ENCODE results near the gene PTPRCAP. TPM values are rescaled to one million over a fixed set of nuclear protein-coding genes. Genes with fewer than 3 reads are reported as not detected.
"Not testable (repeated sequence)": the region's sequence is repeated elsewhere in the genome, so short reads cannot be mapped to it uniquely, and the experiment has no call there.

PTPRCAP gene
- total and polyA plus RNA-seq, 9 of the 15 experiments (the other 6 are each of a cell fraction or from before 2014, with no cell fraction given): 0.22 to 2.0 (median 1.1) TPM; not detected in 4

DNA sequence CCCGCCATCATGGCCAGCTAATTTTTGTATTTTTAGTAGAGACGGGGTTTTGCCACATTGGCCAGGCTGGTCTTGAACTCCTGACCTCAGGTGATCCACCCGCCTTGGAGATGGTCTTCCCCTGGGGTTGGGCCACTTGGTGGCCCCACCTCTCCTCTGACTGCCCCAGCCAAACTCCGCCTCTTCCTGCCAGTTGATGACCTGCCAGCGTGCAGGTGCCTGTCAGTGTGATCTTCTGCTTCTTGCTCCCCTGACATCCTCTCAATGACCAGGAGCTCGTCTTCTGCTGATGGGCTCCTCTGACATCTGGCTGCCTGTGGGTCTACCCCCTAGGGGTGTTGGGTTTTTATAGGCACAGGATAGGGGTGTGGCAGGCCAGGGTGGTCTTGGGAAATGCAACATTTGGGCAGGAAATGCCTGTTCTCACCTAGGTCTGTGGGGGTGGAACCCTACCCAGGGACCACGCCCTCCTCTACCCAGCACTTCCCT, 48.4 kb upstream of the PTPRCAP start:
- POLR2A ChIA-PET; intact Hi-C loops (cut with micrococcal nuclease); H2AFZ ChIP-seq (ENCODE audit: low read depth, low read length); CTCF ChIA-PET (ENCODE audit: low intra/inter-chr PET ratio); H3K9me3 ChIP-seq (replicated peaks; ENCODE audit: control insufficient read depth, insufficient read depth, low read depth, low read length); H3K27ac ChIP-seq (ENCODE audit: extremely low read depth, low read depth, low read length); H3K9me1 ChIP-seq (ENCODE audit: control insufficient read depth, insufficient read depth, low read length); in situ Hi-C loops (cut with MboI); H3K4me3 ChIP-seq; H4K20me1 ChIP-seq (replicated peaks; ENCODE audit: control insufficient read depth, insufficient read depth, low read length); H3K4me2 ChIP-seq (ENCODE audit: insufficient read depth, low read length); BruUV-seq (replicated peaks); H3K27me3 ChIP-seq (ENCODE audit: control insufficient read depth in 2 of 2, insufficient read depth in 2 of 2, low read length in 2 of 2): not testable (repeated sequence)
- Histone ChIP-seq H3K36me3 (ENCODE audit: control insufficient read depth, insufficient read depth, low read length) (peaks cover 36% of the 10 kb centered on the region; the same call in 1 of the 3 replicates), H3K4me1 (replicated peaks in 1 of 2; ENCODE audit: control insufficient read depth in 2 of 2, insufficient read depth in 2 of 2, low read length in 2 of 2) (peaks cover 28 to 75% of the 10 kb centered on the region in 2 experiments), H3K79me2 (ENCODE audit: control insufficient read depth, insufficient read depth, low read length) (peaks cover 34% of the 10 kb centered on the region), H3K9ac (ENCODE audit: insufficient read depth in 1 of 2, low read depth in 2 of 2, low read length in 2 of 2) (peak overlapping the region in 1 of 2 experiments; percentile 32; a peak in 1 of 4 replicates)
- FAIRE-seq (peak; percentile 71), DNase-seq (ENCODE audit: extremely low read depth in 1 of 4, low spot score in 3 of 4) (peak; percentile 42 to 69 (median 60)), ATAC-seq (peak; percentile 18; the same call in 1 of the 3 replicates)
- TF ChIP-seq, protein P1, sequence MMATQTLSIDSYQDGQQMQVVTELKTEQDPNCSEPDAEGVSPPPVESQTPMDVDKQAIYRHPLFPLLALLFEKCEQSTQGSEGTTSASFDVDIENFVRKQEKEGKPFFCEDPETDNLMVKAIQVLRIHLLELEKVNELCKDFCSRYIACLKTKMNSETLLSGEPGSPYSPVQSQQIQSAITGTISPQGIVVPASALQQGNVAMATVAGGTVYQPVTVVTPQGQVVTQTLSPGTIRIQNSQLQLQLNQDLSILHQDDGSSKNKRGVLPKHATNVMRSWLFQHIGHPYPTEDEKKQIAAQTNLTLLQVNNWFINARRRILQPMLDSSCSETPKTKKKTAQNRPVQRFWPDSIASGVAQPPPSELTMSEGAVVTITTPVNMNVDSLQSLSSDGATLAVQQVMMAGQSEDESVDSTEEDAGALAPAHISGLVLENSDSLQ (IDR thresholded peaks at IDR 0.05): peak; percentile 82
- TF ChIP-seq, protein P2, sequence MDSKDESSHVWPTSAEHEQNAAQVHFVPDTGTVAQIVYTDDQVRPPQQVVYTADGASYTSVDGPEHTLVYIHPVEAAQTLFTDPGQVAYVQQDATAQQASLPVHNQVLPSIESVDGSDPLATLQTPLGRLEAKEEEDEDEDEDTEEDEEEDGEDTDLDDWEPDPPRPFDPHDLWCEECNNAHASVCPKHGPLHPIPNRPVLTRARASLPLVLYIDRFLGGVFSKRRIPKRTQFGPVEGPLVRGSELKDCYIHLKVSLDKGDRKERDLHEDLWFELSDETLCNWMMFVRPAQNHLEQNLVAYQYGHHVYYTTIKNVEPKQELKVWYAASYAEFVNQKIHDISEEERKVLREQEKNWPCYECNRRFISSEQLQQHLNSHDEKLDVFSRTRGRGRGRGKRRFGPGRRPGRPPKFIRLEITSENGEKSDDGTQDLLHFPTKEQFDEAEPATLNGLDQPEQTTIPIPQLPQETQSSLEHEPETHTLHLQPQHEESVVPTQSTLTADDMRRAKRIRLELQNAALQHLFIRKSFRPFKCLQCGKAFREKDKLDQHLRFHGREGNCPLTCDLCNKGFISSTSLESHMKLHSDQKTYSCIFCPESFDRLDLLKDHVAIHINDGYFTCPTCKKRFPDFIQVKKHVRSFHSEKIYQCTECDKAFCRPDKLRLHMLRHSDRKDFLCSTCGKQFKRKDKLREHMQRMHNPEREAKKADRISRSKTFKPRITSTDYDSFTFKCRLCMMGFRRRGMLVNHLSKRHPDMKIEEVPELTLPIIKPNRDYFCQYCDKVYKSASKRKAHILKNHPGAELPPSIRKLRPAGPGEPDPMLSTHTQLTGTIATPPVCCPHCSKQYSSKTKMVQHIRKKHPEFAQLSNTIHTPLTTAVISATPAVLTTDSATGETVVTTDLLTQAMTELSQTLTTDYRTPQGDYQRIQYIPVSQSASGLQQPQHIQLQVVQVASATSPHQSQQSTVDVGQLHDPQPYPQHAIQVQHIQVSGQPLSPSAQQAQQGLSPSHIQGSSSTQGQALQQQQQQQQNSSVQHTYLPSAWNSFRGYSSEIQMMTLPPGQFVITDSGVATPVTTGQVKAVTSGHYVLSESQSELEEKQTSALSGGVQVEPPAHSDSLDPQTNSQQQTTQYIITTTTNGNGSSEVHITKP (IDR thresholded peaks at IDR 0.05; ENCODE audit: partially characterized antibody): peak; percentile 82
- TF ChIP-seq, protein P3, sequence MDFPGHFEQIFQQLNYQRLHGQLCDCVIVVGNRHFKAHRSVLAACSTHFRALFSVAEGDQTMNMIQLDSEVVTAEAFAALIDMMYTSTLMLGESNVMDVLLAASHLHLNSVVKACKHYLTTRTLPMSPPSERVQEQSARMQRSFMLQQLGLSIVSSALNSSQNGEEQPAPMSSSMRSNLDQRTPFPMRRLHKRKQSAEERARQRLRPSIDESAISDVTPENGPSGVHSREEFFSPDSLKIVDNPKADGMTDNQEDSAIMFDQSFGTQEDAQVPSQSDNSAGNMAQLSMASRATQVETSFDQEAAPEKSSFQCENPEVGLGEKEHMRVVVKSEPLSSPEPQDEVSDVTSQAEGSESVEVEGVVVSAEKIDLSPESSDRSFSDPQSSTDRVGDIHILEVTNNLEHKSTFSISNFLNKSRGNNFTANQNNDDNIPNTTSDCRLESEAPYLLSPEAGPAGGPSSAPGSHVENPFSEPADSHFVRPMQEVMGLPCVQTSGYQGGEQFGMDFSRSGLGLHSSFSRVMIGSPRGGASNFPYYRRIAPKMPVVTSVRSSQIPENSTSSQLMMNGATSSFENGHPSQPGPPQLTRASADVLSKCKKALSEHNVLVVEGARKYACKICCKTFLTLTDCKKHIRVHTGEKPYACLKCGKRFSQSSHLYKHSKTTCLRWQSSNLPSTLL (IDR thresholded peaks at IDR 0.05): 0 out of 2 replicates have a peak, but pooled peaks have one; percentile 32
- TF ChIP-seq YY1 (IDR thresholded peaks at IDR 0.05; ENCODE audit: borderline replicate concordance in 1 of 3, control insufficient read depth in 1 of 3, extremely low read depth in 1 of 3, insufficient read depth in 3 of 3, insufficient read length in 1 of 3, insufficient replicate concordance in 2 of 3, low read depth in 1 of 3, low read length in 2 of 3) (peak in 1 of 3 experiments; percentile 16), MEIS2 (IDR thresholded peaks at IDR 0.05; ENCODE audit: partially characterized antibody) (peak; percentile 25)
- 49% methylated on average over 7 of the region's 7 CpGs for WGBS (ENCODE audit: insufficient coverage, low coverage, missing lambda C conversion rate)
